GM23248 (cell line): Measurements from ENCODE around the gene PDE3A. TPM values are rescaled to one million over a fixed set of nuclear protein-coding genes. Genes with fewer than 3 reads are reported as not detected.

ENCODE experiments used
- DNase-seq: peaks from one replicate; pipeline ENCODE4 v3.0.0-alpha.2; 2015
- H2AFZ ChIP-seq: fragments of 200-600 bp; sonication (generic); 2 replicates; pipeline ENCODE4 v1.6.1; 2016; ENCODE audit warnings: antibody characterized with exemption
- H3F3A ChIP-seq: fragments of 200-600 bp; sonication (generic); 2 replicates; pipeline ENCODE4 v1.6.1; 2016; ENCODE audit warnings: mild to moderate bottlenecking, antibody characterized with exemption, mixed run types; ENCODE audit not compliant: insufficient read depth
- H3K27ac ChIP-seq: fragments of 200-600 bp; sonication (generic); 2 replicates; pipeline ENCODE4 v1.5.1; 2016; ENCODE audit warnings: mild to moderate bottlenecking
- H3K27me3 ChIP-seq: fragments of 200-600 bp; sonication (generic); replicated peaks from 2 replicates; pipeline ENCODE4 v1.6.1; 2016; ENCODE audit warnings: mild to moderate bottlenecking; ENCODE audit not compliant: insufficient read depth
- H3K36me3 ChIP-seq: fragments of 200-600 bp; sonication (generic); 2 replicates; pipeline ENCODE4 v1.6.1; 2016; ENCODE audit warnings: low read depth, mild to moderate bottlenecking
- H3K4me1 ChIP-seq: fragments of 200-600 bp; sonication (generic); 2 replicates; pipeline ENCODE4 v1.6.1; 2016; ENCODE audit warnings: mild to moderate bottlenecking; ENCODE audit not compliant: insufficient read depth
- H3K4me2 ChIP-seq: fragments of 200-600 bp; sonication (generic); one replicate; pipeline ENCODE4 v1.6.1; 2016; ENCODE audit warnings: mild to moderate bottlenecking; ENCODE audit not compliant: unreplicated experiment
- H3K4me3 ChIP-seq: fragments of 200-600 bp; sonication (generic); 2 replicates; pipeline ENCODE4 v1.5.1; 2016; ENCODE audit warnings: mild to moderate bottlenecking
- H3K79me2 ChIP-seq: fragments of 200-600 bp; sonication (generic); 2 replicates; pipeline ENCODE4 v1.6.1; 2016; ENCODE audit warnings: mild to moderate bottlenecking; ENCODE audit not compliant: insufficient read depth
- H3K9ac ChIP-seq: fragments of 200-600 bp; sonication (generic); 2 replicates; pipeline ENCODE4 v1.6.1; 2016; ENCODE audit warnings: mild to moderate bottlenecking
- H3K9me2 ChIP-seq: fragments of 200-600 bp; sonication (generic); 2 replicates; pipeline ENCODE4 v1.6.1; 2016; ENCODE audit warnings: mixed run types, mild to moderate bottlenecking, moderate library complexity; ENCODE audit not compliant: insufficient read depth
- H3K9me3 ChIP-seq: fragments of 200-600 bp; sonication (generic); one replicate; pipeline ENCODE4 v1.6.1; 2017; ENCODE audit warnings: low read depth
- H4K20me1 ChIP-seq: fragments of 200-600 bp; sonication (generic); 2 replicates; pipeline ENCODE4 v1.6.0; 2016; ENCODE audit not compliant: insufficient read depth
- EZH2 ChIP-seq: fragments of 200-600 bp; sonication (generic); IDR thresholded peaks from 2 replicates; pipeline ENCODE4 v1.6.1; 2018; ENCODE audit warnings: antibody characterized with exemption, mild to moderate bottlenecking; ENCODE audit not compliant: insufficient read depth, poor library complexity, severe bottlenecking
- EZH2phosphoT487 ChIP-seq: fragments of 200-600 bp; sonication (generic); IDR thresholded peaks from 2 replicates; pipeline ENCODE4 v1.6.1; 2018; ENCODE audit warnings: antibody characterized with exemption, moderate library complexity, mild to moderate bottlenecking, low read depth; ENCODE audit not compliant: insufficient read depth
- WGBS, 2 experiments: methylation state at CpG; one replicate each; pipeline ENCODE4 v1.1.6; 2015 to 2017; ENCODE audit warnings: low lambda C conversion rate in 2 of 2, low coverage in 1 of 2; ENCODE audit errors: missing lambda C conversion rate in 2 of 2; 5-methylcytosine and 5-hydroxymethylcytosine counted together
- in situ Hi-C: fragments of 300-500 bp; cut with MboI; formaldehyde crosslinking; loops from 2 replicates; pipeline ENCODE4 v1.15.0; 2020
- polyA plus RNA-seq: library from polyadenylated mRNA; unstranded; fragments of >200 nt; fragmentation: Nextera tagmentation; extraction: Ambion mirVana; gene quantifications from 2 replicates; pipeline ENCODE4 v1.2.1, GENCODE V29; 2016
- total RNA-seq: library from RNA; depleted of rRNA; stranded (reverse); fragments of >200 nt; shearing (Covaris generic); gene quantifications from 2 replicates; pipeline ENCODE4 v1.2.3, GENCODE V29; 2014

Gene PDE3A
- total and polyA plus RNA-seq, 2 experiments from 2014 or later: 0.11 to 0.43 TPM

GRCh38 chr12:20421421-20421820, 53.1 kb downstream of the PDE3A start:
- TF ChIP-seq EZH2phosphoT487 (no peak), EZH2 (no peak)
- H2AFZ ChIP-seq: no peak overlapping the region
- no peaks in the 10 kb centered on the region for H3K36me3 ChIP-seq
- H3K4me1 ChIP-seq: 0 out of 2 replicates have a peak, but pooled peaks cover 4% of the 10 kb centered on the region
- H3F3A ChIP-seq: no peaks in the 10 kb centered on the region
- in situ Hi-C loops: no loop called here
- no peak overlapping the region for H3K4me3 ChIP-seq
- H3K9ac ChIP-seq: no peak overlapping the region
- no peak overlapping the region for H3K4me2 ChIP-seq
- H3K9me3 ChIP-seq: no peaks in the 10 kb centered on the region
- no peaks in the 10 kb centered on the region for H4K20me1 ChIP-seq
- H3K27ac ChIP-seq: no peak overlapping the region
- no peak for DNase-seq
- no peaks in the 10 kb centered on the region for H3K27me3 ChIP-seq
- no peaks in the 10 kb centered on the region for H3K9me2 ChIP-seq
- WGBS, 2 experiments: 82 to 90% methylated on average over 2 of the region's 2 CpGs
- H3K79me2 ChIP-seq: no peaks in the 10 kb centered on the region

DNA sequence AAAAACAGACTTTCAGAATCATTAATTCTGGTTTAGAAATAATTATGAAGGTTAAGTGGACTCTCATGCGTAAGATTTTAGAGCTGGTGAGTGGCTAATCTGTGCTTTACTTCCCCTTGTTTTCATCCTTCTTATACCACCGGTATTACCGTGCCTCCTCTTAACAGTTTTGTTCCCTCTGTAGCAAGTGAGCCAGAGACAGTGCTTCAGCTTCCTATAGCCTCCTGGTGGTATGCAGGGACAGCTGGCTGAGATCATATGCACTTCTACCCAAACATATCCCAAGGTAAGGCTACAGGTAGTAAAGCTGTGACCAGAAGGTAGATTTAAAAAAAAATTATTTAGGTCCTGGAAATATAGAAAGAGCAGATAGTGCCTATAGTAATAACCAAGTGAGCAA, 55.2 kb downstream of the PDE3A start:
- Histone ChIP-seq H3K4me3 (no peak overlapping the region), H3K36me3 (no peaks in the 10 kb centered on the region), H3K9me3 (no peaks in the 10 kb centered on the region), H3K27ac (no peak overlapping the region), H3K27me3 (no peaks in the 10 kb centered on the region), H4K20me1 (no peaks in the 10 kb centered on the region), H2AFZ (no peak overlapping the region), H3K9ac (no peak overlapping the region), H3F3A (no peaks in the 10 kb centered on the region), H3K4me2 (no peak overlapping the region), H3K9me2 (no peaks in the 10 kb centered on the region), H3K4me1 (0 out of 2 replicates have a peak, but pooled peaks cover 4% of the 10 kb centered on the region), H3K79me2 (no peaks in the 10 kb centered on the region)
- TF ChIP-seq EZH2: no peak
- TF ChIP-seq EZH2phosphoT487: no peak
- WGBS, 2 experiments: 82 to 91% methylated on average over 3 of the region's 3 CpGs
- in situ Hi-C loops: no loop called here
- DNase-seq: no peak

GRCh38 chr12:20424841-20425240, 56.5 kb downstream of the PDE3A start:
- Histone ChIP-seq H3K4me3 (no peak overlapping the region), H3K9me3 (no peaks in the 10 kb centered on the region)

DNA sequence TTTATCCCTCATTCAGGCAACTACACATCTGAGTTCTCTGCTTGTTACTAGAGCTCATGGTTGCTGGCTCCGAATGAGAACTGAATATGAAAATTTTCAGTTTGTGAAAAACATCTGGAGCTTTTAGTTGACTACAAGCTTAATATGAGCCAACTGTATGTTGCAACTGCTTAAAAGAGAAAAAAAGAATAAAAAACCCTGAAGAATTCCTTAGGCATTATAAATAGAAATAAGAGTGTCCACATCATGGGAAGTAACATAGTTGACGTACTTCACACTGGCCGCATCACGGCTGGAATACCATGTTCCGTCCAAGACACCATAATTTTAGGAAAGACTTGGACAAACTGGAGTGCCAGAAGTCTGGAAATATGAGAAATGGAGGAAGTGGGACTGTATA, 57.9 kb downstream of the PDE3A start:
- TF ChIP-seq EZH2 (no peak), EZH2phosphoT487 (no peak)
- Histone ChIP-seq H2AFZ (peak overlapping the region; percentile 36), H3K4me3 (peak overlapping the region; percentile 30; the same call in 1 of the 2 replicates), H3K27ac (peak overlapping the region; percentile 30; the same call in 1 of the 2 replicates), H3K27me3 (no peaks in the 10 kb centered on the region), H3K36me3 (no peaks in the 10 kb centered on the region), H3K9ac (no peak overlapping the region; the same call in 1 of the 2 replicates), H3K4me1 (0 out of 2 replicates have a peak, but pooled peaks cover 4% of the 10 kb centered on the region), H3K79me2 (no peaks in the 10 kb centered on the region), H3K9me3 (no peaks in the 10 kb centered on the region), H3K9me2 (no peaks in the 10 kb centered on the region), H3F3A (no peaks in the 10 kb centered on the region), H4K20me1 (no peaks in the 10 kb centered on the region), H3K4me2 (peak overlapping the region; percentile 30)
- peak; percentile 65 for DNase-seq
- in situ Hi-C loops: no loop called here
- 20 to 21% methylated on average over 5 of the region's 5 CpGs for WGBS, 2 experiments

More at GRCh38 chr12:20424841-20425240, 56.5 kb downstream of the PDE3A start:
- Histone ChIP-seq H2AFZ (no peak overlapping the region), H3K9ac (no peak overlapping the region), H3K4me2 (no peak overlapping the region), H3K36me3 (no peaks in the 10 kb centered on the region), H3K27ac (no peak overlapping the region), H3F3A (no peaks in the 10 kb centered on the region), H3K9me2 (no peaks in the 10 kb centered on the region), H3K27me3 (no peaks in the 10 kb centered on the region), H3K4me1 (0 out of 2 replicates have a peak, but pooled peaks cover 4% of the 10 kb centered on the region), H3K79me2 (no peaks in the 10 kb centered on the region), H4K20me1 (no peaks in the 10 kb centered on the region)
- no peak for DNase-seq
- TF ChIP-seq EZH2 (no peak), EZH2phosphoT487 (no peak)
- WGBS, 2 experiments: 63 to 72% methylated on average over 4 of the region's 4 CpGs
- in situ Hi-C loops: no loop called here
